ENCODE data around the gene BEST1. TPM values are rescaled to one million over a fixed set of nuclear protein-coding genes. Genes with fewer than 3 reads are reported as not detected.

The BEST1 gene
- total and polyA plus RNA-seq, 4 donors: 7.3 to 21.0 (median 12.7) TPM

GRCh38 chr11:61914471-61915171 lies 35.5 kb upstream of the BEST1 start:
- H3K4me1 ChIP-seq (ENCODE audit: control insufficient read depth, insufficient read depth, low read length): peaks cover 51% of the 10 kb centered on the region
- peak overlapping the region; percentile 24 for H3K4me3 ChIP-seq (ENCODE audit: low read depth, low read length)
- H3K27ac ChIP-seq (ENCODE audit: low read depth, low read length): peak overlapping the region; percentile 25
- WGBS (ENCODE audit: insufficient coverage): 87% methylated on average over 5 of the region's 7 CpGs
- no peak for DNase-seq (ENCODE audit: low read depth in 4 of 6, low spot score in 6 of 6)
- H3K36me3 ChIP-seq (ENCODE audit: control insufficient read depth, insufficient read depth, low read length): peaks cover 3% of the 10 kb centered on the region
- peaks cover 11% of the 10 kb centered on the region for H3K27me3 ChIP-seq (ENCODE audit: control insufficient read depth, insufficient read depth, low read length)
- no peaks in the 10 kb centered on the region for H3K9me3 ChIP-seq (ENCODE audit: control insufficient read depth, insufficient read depth, low read length)

- Histone ChIP-seq H3K27ac (ENCODE audit: low read depth, low read length) (peak overlapping the region; percentile 33), H3K27me3 (ENCODE audit: control insufficient read depth, insufficient read depth, low read length) (peaks cover 11% of the 10 kb centered on the region), H3K4me1 (ENCODE audit: control insufficient read depth, insufficient read depth, low read length) (peaks cover 31% of the 10 kb centered on the region), H3K36me3 (ENCODE audit: control insufficient read depth, insufficient read depth, low read length) (peaks cover 3% of the 10 kb centered on the region), H3K9me3 (ENCODE audit: control insufficient read depth, insufficient read depth, low read length) (no peaks in the 10 kb centered on the region), H3K4me3 (ENCODE audit: low read depth, low read length) (peak overlapping the region; percentile 41)
- DNase-seq (ENCODE audit: low read depth in 4 of 6, low spot score in 6 of 6): no peak
- WGBS (ENCODE audit: insufficient coverage): 4% methylated on average over 30 of the region's 32 CpGs
These were observed 33.3 kb upstream of the BEST1 start for GRCh38 chr11:61916737-61917333.

GRCh38 chr11:61917334-61918109 lies 32.6 kb upstream of the BEST1 start, which contains the start of gene RAB3IL1:
TSS of gene RAB3IL1 (minus strand) at chr11:61917566. CDS start at chr11:61917367, 199 bp downstream.
- DNase-seq (ENCODE audit: low read depth in 4 of 6, low spot score in 6 of 6): peak in 3 of 6 donors; percentile 28 to 82 (median 58)
- H3K36me3 ChIP-seq (ENCODE audit: control insufficient read depth, insufficient read depth, low read length): peaks cover 3% of the 10 kb centered on the region
- 3% methylated on average over 74 of the region's 74 CpGs for WGBS (ENCODE audit: insufficient coverage)
- peak within 1 kb of the TSS; percentile 71 for H3K27ac ChIP-seq (ENCODE audit: low read depth, low read length)
- H3K27me3 ChIP-seq (ENCODE audit: control insufficient read depth, insufficient read depth, low read length): peaks cover 11% of the 10 kb centered on the region
- no peaks in the 10 kb centered on the region for H3K9me3 ChIP-seq (ENCODE audit: control insufficient read depth, insufficient read depth, low read length)
- H3K4me1 ChIP-seq (ENCODE audit: control insufficient read depth, insufficient read depth, low read length): peaks cover 25% of the 10 kb centered on the region
- H3K4me3 ChIP-seq (ENCODE audit: low read depth, low read length): peak within 1 kb of the TSS; percentile 47

- Histone ChIP-seq H3K9me3 (ENCODE audit: control insufficient read depth, insufficient read depth, low read length) (no peaks in the 10 kb centered on the region), H3K27me3 (ENCODE audit: control insufficient read depth, insufficient read depth, low read length) (peaks cover 11% of the 10 kb centered on the region), H3K4me1 (ENCODE audit: control insufficient read depth, insufficient read depth, low read length) (peaks cover 26% of the 10 kb centered on the region), H3K4me3 (ENCODE audit: low read depth, low read length) (no peak overlapping the region), H3K36me3 (ENCODE audit: control insufficient read depth, insufficient read depth, low read length) (no peaks in the 10 kb centered on the region), H3K27ac (ENCODE audit: low read depth, low read length) (peak overlapping the region; percentile 71)
- no peak for DNase-seq (ENCODE audit: low read depth in 4 of 6, low spot score in 6 of 6)
- WGBS (ENCODE audit: insufficient coverage): 83% methylated on average over 9 of the region's 14 CpGs
These were observed 31.8 kb upstream of the BEST1 start for GRCh38 chr11:61918251-61918937.

- 85% methylated on average over 5 of the region's 6 CpGs for WGBS (ENCODE audit: insufficient coverage)
- peak in 1 of 6 donors; percentile 25 for DNase-seq (ENCODE audit: low read depth in 4 of 6, low spot score in 6 of 6)
- Histone ChIP-seq H3K4me1 (ENCODE audit: control insufficient read depth, insufficient read depth, low read length) (peaks cover 31% of the 10 kb centered on the region), H3K9me3 (ENCODE audit: control insufficient read depth, insufficient read depth, low read length) (no peaks in the 10 kb centered on the region), H3K27me3 (ENCODE audit: control insufficient read depth, insufficient read depth, low read length) (peaks cover 11% of the 10 kb centered on the region), H3K4me3 (ENCODE audit: low read depth, low read length) (no peak overlapping the region), H3K27ac (ENCODE audit: low read depth, low read length) (peak overlapping the region; percentile 67), H3K36me3 (ENCODE audit: control insufficient read depth, insufficient read depth, low read length) (no peaks in the 10 kb centered on the region)
These were observed 31.0 kb upstream of the BEST1 start for GRCh38 chr11:61918938-61919704.

- Histone ChIP-seq H3K4me1 (ENCODE audit: control insufficient read depth, insufficient read depth, low read length) (peaks cover 33% of the 10 kb centered on the region), H3K9me3 (ENCODE audit: control insufficient read depth, insufficient read depth, low read length) (no peaks in the 10 kb centered on the region), H3K4me3 (ENCODE audit: low read depth, low read length) (no peak overlapping the region), H3K27ac (ENCODE audit: low read depth, low read length) (peak overlapping the region; percentile 67), H3K27me3 (ENCODE audit: control insufficient read depth, insufficient read depth, low read length) (peaks cover 11% of the 10 kb centered on the region), H3K36me3 (ENCODE audit: control insufficient read depth, insufficient read depth, low read length) (no peaks in the 10 kb centered on the region)
- WGBS (ENCODE audit: insufficient coverage): 72% methylated on average over 12 of the region's 13 CpGs
- DNase-seq (ENCODE audit: low read depth in 4 of 6, low spot score in 6 of 6): no peak
These were observed 30.2 kb upstream of the BEST1 start for GRCh38 chr11:61919705-61920631.

- peaks cover 30% of the 10 kb centered on the region for H3K4me1 ChIP-seq (ENCODE audit: control insufficient read depth, insufficient read depth, low read length)
- no peaks in the 10 kb centered on the region for H3K9me3 ChIP-seq (ENCODE audit: control insufficient read depth, insufficient read depth, low read length)
- DNase-seq (ENCODE audit: low read depth in 4 of 6, low spot score in 6 of 6): no peak
- no peak overlapping the region for H3K4me3 ChIP-seq (ENCODE audit: low read depth, low read length)
- 79% methylated on average over 2 of the region's 3 CpGs for WGBS (ENCODE audit: insufficient coverage)
- H3K27me3 ChIP-seq (ENCODE audit: control insufficient read depth, insufficient read depth, low read length): peaks cover 11% of the 10 kb centered on the region
- H3K27ac ChIP-seq (ENCODE audit: low read depth, low read length): no peak overlapping the region
- no peaks in the 10 kb centered on the region for H3K36me3 ChIP-seq (ENCODE audit: control insufficient read depth, insufficient read depth, low read length)
These were observed 28.7 kb upstream of the BEST1 start for GRCh38 chr11:61921446-61921845.

- Histone ChIP-seq H3K36me3 (ENCODE audit: control insufficient read depth, insufficient read depth, low read length) (no peaks in the 10 kb centered on the region), H3K27me3 (ENCODE audit: control insufficient read depth, insufficient read depth, low read length) (peaks cover 11% of the 10 kb centered on the region), H3K4me1 (ENCODE audit: control insufficient read depth, insufficient read depth, low read length) (peaks cover 24% of the 10 kb centered on the region), H3K27ac (ENCODE audit: low read depth, low read length) (peak overlapping the region; percentile 96), H3K9me3 (ENCODE audit: control insufficient read depth, insufficient read depth, low read length) (no peaks in the 10 kb centered on the region), H3K4me3 (ENCODE audit: low read depth, low read length) (no peak overlapping the region)
- DNase-seq (ENCODE audit: low read depth in 4 of 6, low spot score in 6 of 6): peak in 1 of 6 donors; percentile 79
- WGBS (ENCODE audit: insufficient coverage): 44% methylated on average over 6 of the region's 6 CpGs
These were observed 27.6 kb upstream of the BEST1 start for GRCh38 chr11:61922539-61922938.

Data from spinal cord (tissue), 10 donors.